GM18511 (cell line): ENCODE measurements around the gene NTF3.

Experiments
- ATAC-seq: cut with Tn5 transposase; IDR thresholded peaks from one replicate; pipeline ENCODE4 v1.9.1; 2021; ENCODE audit warnings: mild to moderate bottlenecking, moderate library complexity; ENCODE audit not compliant: unreplicated experiment

The NTF3 gene

DNA sequence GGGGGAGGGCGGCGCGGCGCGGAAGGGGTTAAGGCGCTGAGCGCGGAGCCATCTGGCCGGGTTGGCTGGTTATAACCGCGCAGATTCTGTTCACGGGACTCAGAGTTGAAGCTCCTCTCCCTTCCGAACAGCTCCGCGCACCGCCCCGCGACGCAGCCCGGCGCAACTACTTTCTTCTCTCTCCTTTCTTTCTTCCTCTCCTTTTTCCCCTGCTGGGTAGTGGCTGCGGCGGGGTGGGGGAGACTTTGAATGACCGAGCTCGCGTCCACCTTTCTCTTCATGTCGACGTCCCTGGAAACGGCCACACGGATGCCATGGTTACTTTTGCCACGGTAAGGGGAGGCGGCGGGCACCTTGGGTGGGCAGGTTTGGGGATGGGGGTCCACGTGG lies at the start of gene NTF3:
Gene NTF3 (plus strand): TSS at position 98 of the 390 bp plus-strand sequence. CDS start 217 bp downstream, at position 315.
- no peak for ATAC-seq

DNA sequence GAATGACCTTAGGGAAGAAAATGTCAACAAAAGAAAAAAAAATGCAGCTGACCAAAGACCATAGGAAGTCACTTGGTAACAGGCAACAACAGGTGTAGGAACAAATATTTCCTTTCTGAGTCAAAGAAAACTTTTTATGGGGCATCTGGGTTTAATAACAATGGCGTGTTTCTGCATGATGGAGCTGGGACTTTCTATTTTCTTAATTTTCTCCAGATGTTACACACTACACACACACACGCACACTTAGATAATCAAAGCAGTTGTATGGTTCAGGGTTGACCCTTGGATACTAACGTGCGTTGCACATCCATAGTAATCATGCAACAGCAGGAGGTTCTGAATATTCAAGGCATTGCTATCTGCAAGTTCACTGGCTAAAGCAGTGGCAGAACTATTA lies 47.9 kb upstream of the NTF3 start:
- no peak for ATAC-seq

DNA sequence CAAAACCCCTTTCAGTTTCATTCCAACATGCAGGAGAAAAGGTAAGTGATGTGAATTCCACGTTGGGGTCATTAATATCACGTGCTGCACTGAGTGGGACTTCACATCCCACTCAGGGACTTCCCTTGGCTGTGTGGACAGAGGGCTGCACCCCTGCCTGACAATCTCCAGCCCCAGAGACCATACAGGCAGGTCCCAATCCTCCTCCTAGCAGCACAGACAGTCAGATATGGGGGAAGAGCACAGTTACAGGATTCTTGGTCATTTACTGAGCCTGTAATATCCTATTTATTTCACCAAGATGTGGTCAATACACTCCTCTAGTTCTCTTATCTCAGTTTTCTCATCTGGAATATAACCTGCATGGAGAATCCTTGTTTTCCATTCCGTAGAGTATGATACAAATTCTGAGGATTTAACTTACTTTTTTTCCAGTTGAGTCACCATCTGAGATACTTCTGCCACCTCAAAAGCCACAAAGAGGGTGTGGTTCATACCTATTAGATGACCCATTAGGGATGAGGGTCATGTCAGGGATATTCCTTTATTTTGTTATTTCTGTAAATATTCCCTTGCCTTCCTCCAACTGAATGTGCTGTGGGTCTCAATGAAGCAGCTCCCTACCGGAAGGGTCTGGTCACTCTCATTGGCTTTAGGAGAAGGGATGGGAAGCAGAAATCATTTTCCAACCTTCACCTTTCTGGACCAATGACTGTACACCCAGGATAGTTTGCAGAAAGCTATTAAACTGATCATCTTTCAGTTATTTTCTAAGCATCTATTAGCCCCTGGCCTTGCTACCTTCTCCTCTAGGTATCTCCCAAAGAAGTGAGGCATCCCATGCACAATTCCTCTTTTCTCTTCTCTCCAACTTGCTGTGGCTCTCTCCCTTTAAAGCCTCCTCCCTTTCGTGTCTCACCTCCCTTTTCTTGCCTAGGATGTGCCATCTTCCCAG lies 43.0 kb upstream of the NTF3 start:
- no peak for ATAC-seq

DNA sequence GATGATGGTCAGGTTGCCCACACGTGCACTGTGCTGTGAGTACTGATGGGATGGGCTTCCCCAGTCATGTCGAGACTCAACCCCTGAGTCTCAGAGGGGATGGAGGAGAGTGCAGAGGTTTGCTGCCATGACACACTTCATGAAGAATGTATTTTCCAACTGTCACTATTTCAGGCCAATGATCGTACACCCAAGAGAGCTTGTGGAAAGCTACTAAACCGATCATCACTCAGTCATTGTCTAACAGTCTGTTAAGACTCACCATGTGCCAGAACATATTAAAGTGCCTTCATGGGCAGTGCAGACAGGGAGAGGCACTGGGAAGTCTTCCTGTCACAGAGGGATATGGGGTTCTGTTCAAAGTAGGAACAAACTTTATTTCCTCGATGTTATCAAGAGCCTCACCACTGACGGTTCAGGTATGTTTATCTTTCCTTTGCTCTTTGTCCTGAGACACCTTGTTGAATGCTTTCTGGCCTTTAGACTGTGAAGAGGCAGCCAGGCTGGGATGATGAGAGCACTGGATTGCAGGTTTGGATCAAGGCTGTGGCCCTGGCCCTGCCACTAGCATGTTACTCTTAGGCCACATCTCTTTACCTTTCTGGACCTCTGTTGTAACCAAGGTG lies 41.6 kb upstream of the NTF3 start:
- ATAC-seq, result no peak

DNA sequence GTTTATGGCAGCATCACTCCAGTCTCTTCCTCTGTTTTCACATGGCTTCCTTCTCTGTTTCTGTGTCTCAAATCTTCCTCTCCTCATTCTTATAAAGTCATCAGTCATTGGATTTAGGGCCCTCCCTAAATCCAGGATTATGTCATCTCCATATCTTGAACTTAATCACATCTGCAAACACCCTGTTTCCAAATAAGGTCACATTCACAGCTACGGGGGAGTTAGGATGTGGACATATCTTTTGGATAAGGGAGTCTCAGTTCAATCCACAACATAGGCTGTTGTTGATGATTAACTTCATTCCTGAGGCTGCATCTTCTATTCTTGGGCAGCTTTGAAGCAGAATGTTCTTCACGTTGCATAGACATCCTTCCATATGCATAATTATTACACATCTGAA lies 40.3 kb upstream of the NTF3 start:
- no peak for ATAC-seq

DNA sequence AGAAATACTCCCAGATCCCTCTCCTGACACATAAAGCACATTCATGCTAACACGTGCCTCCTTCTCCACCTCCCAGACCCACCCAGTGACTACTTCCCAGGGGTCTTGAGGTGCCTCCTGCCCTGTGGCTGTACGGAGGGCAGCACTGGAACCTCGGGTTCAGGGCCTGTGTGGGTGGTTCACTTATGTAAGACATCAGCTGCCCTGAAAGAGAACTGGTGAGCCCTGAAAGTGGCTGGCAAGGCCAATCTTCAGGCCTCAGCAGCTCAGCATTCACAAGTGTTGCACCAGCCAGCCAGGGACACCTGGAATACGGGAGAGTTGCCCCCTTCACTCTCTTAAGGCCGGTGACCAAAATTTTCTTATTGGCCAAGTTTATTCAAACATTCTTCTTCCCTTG lies 38.9 kb upstream of the NTF3 start:
- ATAC-seq, result no peak

DNA sequence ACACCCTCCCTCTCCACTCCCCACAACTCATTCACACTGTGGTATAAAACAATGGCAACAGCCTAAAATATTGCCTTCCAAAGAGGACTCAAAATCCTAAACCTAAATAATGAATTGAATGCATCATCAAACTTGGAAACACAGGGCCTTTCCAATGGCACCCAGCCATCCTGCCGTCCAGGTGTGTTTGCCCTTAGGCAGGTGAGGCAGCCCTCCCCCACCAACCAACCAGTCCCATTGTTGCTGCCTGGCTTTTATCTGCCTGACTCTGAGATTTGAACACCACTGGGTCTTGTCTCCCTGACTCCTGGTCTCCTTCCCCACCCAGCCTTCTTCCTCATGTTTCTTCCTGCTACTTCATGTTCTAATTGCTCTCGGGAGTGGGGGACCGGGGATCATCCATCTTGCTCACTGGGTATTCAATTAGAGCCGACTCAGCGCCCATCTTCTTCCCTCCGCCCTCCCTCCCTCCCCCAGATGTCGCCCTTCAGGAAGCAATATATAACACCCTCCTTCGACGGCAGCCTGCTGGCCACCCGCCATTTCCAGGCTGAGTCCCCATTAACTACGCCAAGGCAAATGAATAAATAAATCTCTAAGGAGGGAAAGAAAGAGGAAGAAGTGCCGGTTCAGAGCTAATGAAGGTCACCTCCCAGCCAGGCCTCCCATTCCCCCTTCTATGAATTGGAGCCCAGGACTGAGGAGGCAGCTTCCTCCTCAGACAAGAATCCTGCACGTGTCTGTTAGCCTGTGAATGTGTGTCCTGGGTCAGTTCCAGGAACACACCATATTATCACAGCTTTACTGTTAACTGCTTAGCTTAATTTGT lies 36.3 kb upstream of the NTF3 start:
- no peak for ATAC-seq

DNA sequence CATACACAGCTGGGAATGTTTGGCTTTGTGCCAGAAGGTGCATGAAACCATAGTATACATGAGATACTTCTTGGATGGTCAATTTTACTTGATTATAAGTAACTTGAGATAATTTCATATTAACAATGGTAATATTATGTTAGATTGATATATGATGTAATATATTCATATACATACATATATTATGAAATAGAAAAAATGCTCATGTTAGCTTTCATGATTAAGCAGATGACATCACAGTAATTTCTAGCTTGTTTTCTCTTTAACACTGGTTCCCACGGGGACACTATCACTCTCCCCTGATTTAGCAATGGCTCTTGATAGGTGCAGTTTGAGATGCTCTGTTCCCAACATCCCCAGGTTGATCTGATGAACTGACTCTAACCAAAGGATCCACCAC lies 35.4 kb upstream of the NTF3 start:
- no peak for ATAC-seq

DNA sequence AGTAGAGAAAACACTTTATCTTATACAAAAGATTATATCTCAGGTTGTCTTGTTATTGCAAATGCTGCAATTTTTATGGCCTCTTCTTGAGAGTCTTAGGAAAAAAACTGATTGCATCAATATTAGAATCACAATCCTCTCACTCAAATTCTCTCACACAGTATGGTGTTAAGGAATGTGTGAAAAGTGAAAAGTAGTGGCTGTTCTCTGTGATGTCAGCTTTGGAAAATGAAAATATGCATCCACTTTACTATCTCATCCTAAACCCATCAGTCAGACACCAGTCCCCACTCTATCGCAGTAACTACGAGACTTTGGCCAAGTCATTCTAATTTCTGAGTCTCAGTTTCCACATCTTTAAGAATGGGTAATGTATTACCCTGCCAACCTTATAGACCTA lies 32.6 kb upstream of the NTF3 start:
- no peak for ATAC-seq

DNA sequence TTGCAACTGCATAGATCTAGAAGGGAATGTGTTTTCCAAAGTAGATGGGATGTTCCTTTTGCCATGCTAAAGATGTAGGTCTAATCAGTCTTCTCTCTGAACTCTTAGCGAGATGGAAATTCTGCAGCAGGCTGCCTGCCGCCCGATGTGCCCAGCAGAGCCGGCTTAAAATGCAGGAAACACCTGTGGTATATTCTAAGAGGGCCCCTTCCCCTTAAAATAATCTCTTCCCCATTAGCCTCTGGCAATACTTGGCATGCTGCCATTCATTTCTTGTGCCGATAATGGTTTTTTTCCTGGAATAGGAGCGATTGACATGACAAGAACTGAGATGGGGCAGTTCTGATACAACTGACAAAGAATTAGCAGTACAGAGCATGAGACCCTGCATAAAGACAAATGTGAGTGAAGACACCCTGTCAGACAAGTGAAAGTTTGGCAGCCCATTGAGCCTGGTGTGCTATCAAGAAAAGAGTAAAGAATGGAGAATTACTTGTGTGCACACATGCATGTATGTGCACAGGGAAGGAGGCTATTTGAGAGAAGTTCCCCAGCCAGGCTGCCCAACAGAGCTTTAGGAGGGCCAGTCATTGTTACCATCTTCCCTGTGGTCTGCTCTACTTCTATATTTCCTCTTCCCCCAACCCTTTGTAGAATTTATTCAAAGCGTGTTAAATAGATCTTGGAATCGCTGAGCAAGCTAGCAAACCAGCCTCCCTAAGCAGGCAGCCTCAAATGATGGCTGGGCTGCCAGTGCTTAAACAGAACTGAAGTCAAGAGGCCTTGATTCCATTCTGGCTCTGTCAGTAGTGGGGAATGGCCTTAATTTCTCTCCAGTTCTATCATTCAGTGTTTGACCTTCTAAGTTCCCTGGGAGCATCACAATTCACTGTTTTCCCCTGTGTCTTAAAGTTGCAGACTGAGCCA lies 29.6 kb upstream of the NTF3 start:
- no peak for ATAC-seq

DNA sequence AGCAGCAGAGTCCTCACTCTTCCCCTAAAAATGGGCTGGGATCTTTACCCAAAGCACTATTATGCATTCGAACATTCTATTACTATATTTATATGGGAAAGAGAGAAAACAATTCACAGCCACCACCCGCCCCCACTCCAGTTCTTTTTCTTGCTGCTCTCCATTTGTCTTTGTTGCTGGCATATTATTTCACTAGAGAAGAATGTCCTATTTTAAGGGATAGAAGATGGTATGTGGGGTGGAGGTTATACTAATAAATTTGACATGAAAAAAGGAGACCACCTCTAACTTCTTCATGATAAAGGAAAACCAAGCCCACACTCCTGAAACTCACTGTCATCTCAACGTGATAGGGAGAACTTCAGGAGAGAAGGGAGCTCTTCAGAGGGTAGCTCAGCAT lies 28.5 kb upstream of the NTF3 start:
- ATAC-seq, result no peak

DNA sequence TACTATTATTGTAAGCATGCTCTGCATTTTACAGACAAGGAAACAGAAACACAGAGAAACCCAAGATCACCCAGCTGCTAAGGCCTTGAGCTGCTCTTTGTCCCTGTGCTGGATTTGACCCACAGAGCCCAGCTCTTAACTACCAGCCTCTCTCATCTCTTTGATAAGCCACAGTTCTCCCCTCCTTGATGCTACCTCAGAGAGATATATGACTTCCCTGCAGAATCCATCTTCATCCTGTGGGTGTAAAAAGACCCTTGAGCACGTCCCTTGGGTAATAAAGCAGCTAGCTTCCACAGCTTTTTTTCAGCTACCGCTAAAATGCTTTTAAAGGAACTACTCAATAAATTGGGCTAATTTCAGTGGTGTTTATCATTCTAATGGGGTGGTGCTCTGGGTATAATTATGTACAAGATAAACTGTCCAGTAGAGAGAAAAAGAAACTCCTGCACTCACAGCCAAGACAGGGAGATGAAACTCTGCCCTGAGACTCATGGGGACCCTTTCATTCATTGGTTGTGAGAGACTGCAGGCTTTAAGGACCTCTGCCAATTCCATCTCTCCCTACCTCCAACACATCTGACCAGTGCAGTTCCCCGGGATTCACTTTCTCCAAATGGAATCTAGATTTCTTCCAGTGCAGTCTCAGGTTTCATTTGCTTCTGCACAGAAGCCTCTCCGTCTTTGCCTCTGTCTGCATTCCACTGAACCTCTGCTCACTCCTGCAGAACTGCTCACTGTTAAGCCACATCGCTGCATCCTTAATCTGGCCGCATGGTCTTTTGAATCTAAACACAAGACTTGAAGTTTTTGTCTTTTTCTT lies 24.7 kb upstream of the NTF3 start:
- no peak for ATAC-seq

DNA sequence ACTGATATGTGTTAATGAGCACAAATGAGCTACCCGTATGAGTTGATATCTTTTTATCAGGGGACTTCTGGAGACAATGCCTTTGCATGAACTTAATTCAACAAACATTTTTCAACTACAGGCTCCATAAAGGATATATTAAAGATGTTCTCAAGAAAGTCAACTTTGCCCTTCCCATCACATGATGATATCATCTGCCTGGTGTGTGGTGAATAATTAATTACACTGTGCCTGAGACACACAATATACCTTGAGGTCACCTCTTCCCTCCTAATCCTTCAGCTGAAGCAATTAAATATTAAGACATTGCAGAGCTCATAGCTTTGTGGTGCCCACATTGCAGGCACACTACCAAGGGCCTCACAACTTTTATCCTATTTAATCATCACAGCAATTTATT lies 22.3 kb upstream of the NTF3 start:
- no peak for ATAC-seq

DNA sequence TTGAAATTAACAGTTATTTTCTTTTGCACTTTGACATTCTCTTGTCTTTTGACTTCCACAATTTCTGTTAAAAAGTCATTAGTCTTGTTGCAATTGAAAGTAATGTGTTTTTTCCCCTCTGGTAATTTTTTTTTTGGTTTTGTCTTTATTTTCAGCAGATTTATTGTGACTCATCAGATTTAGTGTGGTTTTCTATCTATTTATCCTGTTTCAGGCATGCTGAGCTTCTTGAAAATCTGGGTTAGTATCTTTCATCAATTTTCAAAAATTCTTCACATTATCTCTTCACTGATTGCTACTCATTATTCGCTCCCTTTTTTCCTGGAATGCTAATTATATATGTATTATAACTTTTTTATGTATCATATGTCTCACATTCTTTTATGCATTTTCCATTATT lies 15.3 kb upstream of the NTF3 start:
- no peak for ATAC-seq

DNA sequence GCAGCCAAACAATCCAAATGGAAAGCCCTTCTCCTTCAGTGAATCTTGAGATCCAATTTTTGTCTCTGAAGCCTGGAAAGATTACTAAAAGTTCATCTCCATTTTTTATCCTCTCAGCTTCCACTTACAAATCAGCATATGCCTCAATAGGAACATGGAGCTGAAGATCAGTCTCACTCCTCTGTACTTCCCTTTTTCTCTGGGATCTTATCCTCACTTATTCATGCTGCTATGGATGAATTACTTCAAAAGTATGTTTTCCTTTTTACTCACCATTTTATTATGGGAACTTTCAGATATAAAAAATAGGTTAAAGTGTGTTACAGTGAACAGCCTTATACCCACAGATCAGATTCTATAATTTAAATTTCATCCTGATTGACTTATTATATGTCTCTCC lies 14.4 kb upstream of the NTF3 start:
- ATAC-seq, result no peak

DNA sequence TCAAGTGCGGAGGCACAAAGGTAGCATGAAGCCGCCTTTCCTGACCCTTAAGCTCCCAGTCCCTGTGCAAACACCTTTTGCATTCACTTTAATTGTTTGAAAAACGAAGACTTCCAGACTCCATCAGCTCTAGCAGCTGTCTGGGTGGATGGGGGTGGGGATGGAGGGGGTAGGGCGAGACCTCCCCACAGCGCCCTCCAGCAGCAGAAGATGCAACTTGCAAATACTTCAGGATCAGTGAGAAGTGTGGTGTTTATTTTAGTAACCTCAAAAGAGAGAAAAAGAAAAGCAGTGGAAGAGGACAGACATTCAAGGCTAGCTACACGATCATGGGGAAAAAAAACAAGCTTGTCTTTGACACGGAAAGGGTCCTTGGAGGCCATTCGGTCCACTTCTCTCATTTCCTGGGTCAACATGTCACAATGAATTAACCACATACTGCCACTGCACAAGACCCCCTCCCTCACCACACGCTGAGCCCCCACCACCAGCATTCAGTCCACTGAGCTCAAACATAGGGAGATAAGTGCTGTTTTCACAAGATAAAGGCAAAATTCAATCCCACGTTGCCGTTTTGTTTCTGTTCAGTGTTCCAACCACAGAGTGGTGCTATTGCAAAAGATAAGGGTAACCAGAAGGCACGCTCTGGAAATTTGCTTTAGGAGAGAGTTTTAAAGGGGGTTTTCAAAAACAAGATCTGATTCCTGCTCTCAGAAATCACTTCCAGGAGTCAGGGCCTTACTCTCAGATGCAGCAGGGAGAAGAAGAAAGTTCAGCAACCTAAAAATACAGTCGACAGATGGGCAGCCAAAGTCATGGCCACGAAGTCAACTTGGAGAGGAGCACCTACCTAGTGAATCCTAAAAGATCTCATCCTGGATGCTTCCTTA lies 3.3 kb upstream of the NTF3 start:
- no peak for ATAC-seq

DNA sequence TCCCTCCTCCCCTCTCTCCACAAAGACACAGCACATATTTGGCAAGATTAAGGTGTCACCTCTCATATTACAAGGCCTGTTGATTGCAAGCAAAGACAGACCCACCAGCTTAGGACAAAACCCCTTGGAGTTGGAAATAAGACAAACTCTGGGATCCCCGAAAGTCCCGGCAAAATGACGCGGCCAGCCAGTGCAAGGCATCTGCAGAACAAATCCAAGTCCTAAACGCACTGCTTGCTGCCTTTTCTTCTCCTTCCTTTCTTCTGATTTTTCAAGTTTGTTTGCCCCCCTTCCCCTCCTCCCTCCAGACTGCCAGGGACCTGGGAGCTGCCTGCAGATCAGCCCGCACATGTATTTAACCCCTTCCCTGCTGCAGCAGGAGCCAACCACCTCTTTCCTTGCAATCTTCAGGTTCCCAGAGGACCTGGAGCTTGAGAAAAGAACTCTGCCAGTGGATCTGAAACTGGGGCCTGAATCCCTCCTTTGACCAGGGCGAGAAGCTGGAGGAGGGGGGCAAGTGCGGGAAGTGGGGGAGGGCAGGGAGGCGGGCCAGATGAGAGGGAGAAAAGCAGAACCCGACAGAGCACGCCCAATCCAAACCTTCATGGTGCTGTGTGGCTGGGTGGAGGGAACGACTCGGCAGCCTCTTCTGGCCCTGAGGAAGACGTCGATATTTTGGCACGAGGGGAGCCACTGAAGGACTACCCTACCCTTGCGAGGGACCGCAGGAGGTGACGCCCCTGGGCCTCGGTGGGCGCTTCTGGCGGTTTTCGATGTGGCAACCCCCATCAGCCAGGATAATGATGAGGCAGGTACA lies 2.0 kb upstream of the NTF3 start:
- no peak for ATAC-seq
